DMS79 (cell line): Measurements from ENCODE around the gene CALD1.
"Not testable (repeated sequence)": the region's sequence is repeated elsewhere in the genome, so short reads cannot be mapped to it uniquely, and the experiment has no call there.

Experiments used
- DNase-seq: peaks from one replicate; lab custom pipeline; 2025; lab: John Stamatoyannopoulos, UW

The CALD1 gene

GRCh38 chr7:134954197-134955082, 175.0 kb downstream of the CALD1 start:
- DNase-seq, result no peak

- no peak for DNase-seq
Observed at GRCh38 chr7:134957005-134957404, 177.6 kb downstream of the CALD1 start.

GRCh38 chr7:134959810-134960209, 180.4 kb downstream of the CALD1 start:
- DNase-seq, result no peak

GRCh38 chr7:134962270-134962780, 182.9 kb downstream of the CALD1 start:
- no peak for DNase-seq

- DNase-seq, result no peak
Observed at GRCh38 chr7:134963036-134963435, 183.6 kb downstream of the CALD1 start.

- DNase-seq, result no peak
Observed at GRCh38 chr7:134966691-134967090, 187.3 kb downstream of the CALD1 start.

GRCh38 chr7:134968110-134968509, 188.7 kb downstream of the CALD1 start:
- DNase-seq, result no peak

- not testable (repeated sequence) for DNase-seq
Observed at GRCh38 chr7:134981645-134982044, 202.2 kb downstream of the CALD1 start.

- no peak for DNase-seq
Observed at GRCh38 chr7:134985894-134986362, 206.5 kb downstream of the CALD1 start.

GRCh38 chr7:134986363-134987251, 207.2 kb downstream of the CALD1 start, which contains the start of gene AGBL3:
Gene AGBL3, plus strand, starts transcription at chr7:134986508. Its CDS starts 1,426 bp downstream, at chr7:134987934.
- peak; percentile 93 for DNase-seq

GRCh38 chr7:134988161-134988560, 208.7 kb downstream of the CALD1 start:
- no peak for DNase-seq

- DNase-seq, result no peak
Observed at GRCh38 chr7:134991469-134992339, 212.3 kb downstream of the CALD1 start.

GRCh38 chr7:134992626-134993179, 213.3 kb downstream of the CALD1 start:
- no peak for DNase-seq

GRCh38 chr7:134993877-134994456, 214.5 kb downstream of the CALD1 start:
- DNase-seq, result no peak

- no peak for DNase-seq
Observed at GRCh38 chr7:134995239-134996096, 216.0 kb downstream of the CALD1 start.

GRCh38 chr7:134996097-134996550, 216.7 kb downstream of the CALD1 start:
- no peak for DNase-seq

- no peak for DNase-seq
Observed at GRCh38 chr7:134997214-134997885, 217.9 kb downstream of the CALD1 start.

GRCh38 chr7:134999136-134999535, 219.7 kb downstream of the CALD1 start:
- DNase-seq, result no peak
